IPS-NIHi7 (cell line): ENCODE measurements around the gene GRK7.
"Not testable (repeated sequence)": the region's sequence is repeated elsewhere in the genome, so short reads cannot be mapped to it uniquely, and the experiment has no call there.

Experiments used
- DNase-seq: peaks from one replicate; pipeline ENCODE4 v3.0.0; 2012; ENCODE audit warnings: mixed read lengths; ENCODE audit errors: extremely low spot score

The GRK7 gene

GRCh38 chr3:141795741-141796080, 32.5 kb downstream of the GRK7 start:
- DNase-seq = no peak

- DNase-seq = no peak
Measured at GRCh38 chr3:141796081-141796888, 33.1 kb downstream of the GRK7 start.

- DNase-seq = peak; percentile 88
Measured at GRCh38 chr3:141796889-141797781, 33.9 kb downstream of the GRK7 start.

- no peak for DNase-seq
Measured at GRCh38 chr3:141797819-141798447, 34.7 kb downstream of the GRK7 start.

GRCh38 chr3:141798448-141798845, 35.2 kb downstream of the GRK7 start:
- DNase-seq = no peak

GRCh38 chr3:141802316-141803077, 39.3 kb downstream of the GRK7 start:
- no peak for DNase-seq

- not testable (repeated sequence) for DNase-seq
Measured at GRCh38 chr3:141803538-141803937, 40.3 kb downstream of the GRK7 start.

GRCh38 chr3:141804447-141804777, 41.2 kb downstream of the GRK7 start:
- DNase-seq = no peak

GRCh38 chr3:141804778-141805639, 41.8 kb downstream of the GRK7 start:
- DNase-seq = no peak

GRCh38 chr3:141807277-141808033, 44.2 kb downstream of the GRK7 start:
- no peak for DNase-seq

- DNase-seq = no peak
Measured at GRCh38 chr3:141808586-141808985, 45.4 kb downstream of the GRK7 start.

- no peak for DNase-seq
Measured at GRCh38 chr3:141810161-141810560, 47.0 kb downstream of the GRK7 start.

- no peak for DNase-seq
Measured at GRCh38 chr3:141811348-141811747, 48.1 kb downstream of the GRK7 start.

GRCh38 chr3:141812084-141812483, 48.9 kb downstream of the GRK7 start:
- DNase-seq = no peak

GRCh38 chr3:141812586-141812985, 49.4 kb downstream of the GRK7 start:
- no peak for DNase-seq
